CD4-positive, alpha-beta T cell (primary cell): Measurements from ENCODE around the gene DMXL2. TPM values are rescaled to one million over a fixed set of nuclear protein-coding genes. Genes with fewer than 3 reads are reported as not detected.
"Not testable (repeated sequence)": the region's sequence is repeated elsewhere in the genome, so short reads cannot be mapped to it uniquely, and the experiment has no call there.

ENCODE experiments used
- ATAC-seq: fragments of 200-7000 bp; cut with Tn5 transposase; one replicate; pipeline ENCODE4 v1.10.0; 2022; ENCODE audit warnings: mild to moderate bottlenecking; ENCODE audit not compliant: poor library complexity
- CTCF ChIA-PET: fragments of 350-600 bp; sonication (Branson Sonifier 250); formaldehyde crosslinking; loops from one replicate; lab custom pipeline; 2021; ENCODE audit warnings: antibody characterized with exemption, inconsistent platforms; lab: Charles Lee
- POLR2A ChIA-PET: fragments of 350-600 bp; sonication (Branson Sonifier 250); formaldehyde crosslinking; loops from one replicate; lab custom pipeline; 2021; ENCODE audit warnings: antibody characterized with exemption, inconsistent platforms; lab: Charles Lee
- DNase-seq, 14 experiments: peaks; one replicate each; pipeline ENCODE4 v3.0.0-alpha.2; 2013 to 2020; ENCODE audit warnings: mixed read lengths in 2 of 14
- H3K27ac ChIP-seq, 2 donors: one replicate each; pipeline versions ENCODE4 v1.5.1 to v1.7.0; 2013; ENCODE audit warnings: low read length in 2 of 2, low read depth in 1 of 2, mild to moderate bottlenecking in 1 of 2
- H3K27me3 ChIP-seq, 2 experiments: 1 replicate in 1 of 2; 2 replicates in 1 of 2; pipeline versions ENCODE4 v1.6.1 to v1.7.0; 2013; ENCODE audit warnings: low read length in 2 of 2, control low read depth in 1 of 2, mild to moderate bottlenecking in 1 of 2, moderate library complexity in 1 of 2; ENCODE audit not compliant: insufficient read depth in 2 of 2, control insufficient read depth in 1 of 2
- H3K36me3 ChIP-seq: one replicate; pipeline ENCODE4 v1.6.1; 2013; ENCODE audit warnings: low read length, control low read depth; ENCODE audit not compliant: insufficient read depth
- H3K4me1 ChIP-seq: one replicate; pipeline ENCODE4 v1.6.1; 2013; ENCODE audit warnings: low read length, control low read depth; ENCODE audit not compliant: insufficient read depth
- H3K4me3 ChIP-seq: one replicate; pipeline ENCODE4 v1.5.1; 2013; ENCODE audit warnings: mild to moderate bottlenecking, low read length, moderate library complexity
- H3K9me3 ChIP-seq, 2 experiments: 1 replicate in 1 of 2; 2 replicates in 1 of 2; pipeline versions ENCODE4 v1.6.1 to v1.7.0; 2013; ENCODE audit warnings: low read length in 2 of 2, mild to moderate bottlenecking in 2 of 2, control low read depth in 1 of 2, moderate library complexity in 1 of 2; ENCODE audit not compliant: control insufficient read depth in 1 of 2, insufficient read depth in 1 of 2
- H3K27ac Mint-ChIP-seq: one replicate; pipeline ENCODE4 v1.8.0; 2020; ENCODE audit warnings: mixed read lengths
- H3K27me3 Mint-ChIP-seq: one replicate; pipeline ENCODE4 v1.8.0; 2021; ENCODE audit warnings: mixed read lengths
- H3K36me3 Mint-ChIP-seq: one replicate; pipeline ENCODE4 v1.8.0; 2021; ENCODE audit warnings: low read depth, mixed read lengths
- H3K4me1 Mint-ChIP-seq: one replicate; pipeline ENCODE4 v1.8.0; 2021; ENCODE audit warnings: low read depth, mixed read lengths
- H3K4me3 Mint-ChIP-seq: one replicate; pipeline ENCODE4 v1.8.0; 2020; ENCODE audit warnings: mild to moderate bottlenecking, mixed read lengths
- H3K9me3 Mint-ChIP-seq: one replicate; pipeline ENCODE4 v1.8.0; 2020; ENCODE audit warnings: mixed read lengths
- intact Hi-C, 2 experiments: fragments of 100-400 bp; cut with DNase I in 1 of 2; cut with micrococcal nuclease in 1 of 2; formaldehyde crosslinking; loops; one replicate each; pipeline versions ENCODE4 v1.15.1 to v1.9.0; 2023 to 2025; cut with DNase I, micrococcal nuclease
- total RNA-seq, 174 experiments: library from RNA in 2 of 174; stranded (reverse) in 2 of 174; gene quantifications; one replicate each; pipeline ENCODE4 v1.2.3 and lab custom pipeline; 2021 to 2026
- TF ChIP-seq, protein P1 (sequence below): fragments of 200-600 bp; IDR thresholded peaks from one replicate; pipeline ENCODE4 v1.8.0; 2022; ENCODE audit warnings: antibody characterized with exemption, mild to moderate bottlenecking

The DMXL2 gene
- total RNA-seq, 2 experiments from 2014 or later, result 4.7 to 5.5 TPM

DNA sequence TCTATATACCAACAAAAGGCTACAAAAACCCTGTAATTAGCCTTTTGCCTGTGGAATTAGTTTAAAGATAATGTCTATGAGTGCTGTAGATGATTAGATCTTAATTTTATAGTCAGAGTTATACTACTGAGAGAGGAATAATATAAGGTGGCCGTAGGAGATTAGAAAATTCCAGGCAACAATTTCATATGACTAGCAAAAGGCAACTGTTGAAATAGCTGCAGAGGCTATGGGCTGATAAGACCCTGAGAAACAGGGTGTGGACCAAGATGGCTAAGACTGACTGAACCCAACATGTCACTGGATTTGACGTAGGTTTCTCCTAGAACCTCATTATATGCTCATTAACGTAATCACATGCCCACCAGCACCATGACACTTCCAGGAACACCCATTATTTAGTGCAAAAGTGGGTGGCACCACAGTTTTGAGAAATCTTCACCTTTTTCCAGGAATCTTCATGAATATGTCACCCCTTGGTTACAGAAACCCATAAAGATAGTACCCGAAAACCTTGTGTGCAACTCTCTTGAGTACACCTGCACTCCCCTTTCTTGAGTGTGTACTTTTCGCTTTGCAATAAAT is 29.6 kb upstream of the DMXL2 start:
- CTCF ChIA-PET, result interaction anchor here (0.6 to 5.1 kb wide), 2 partner anchors 105 to 124 kb away, joined by 3 to 179 read pairs; no protein-coding TSS in a partner anchor
- intact Hi-C loops, result no loop called here
- no peak for ATAC-seq

DNA sequence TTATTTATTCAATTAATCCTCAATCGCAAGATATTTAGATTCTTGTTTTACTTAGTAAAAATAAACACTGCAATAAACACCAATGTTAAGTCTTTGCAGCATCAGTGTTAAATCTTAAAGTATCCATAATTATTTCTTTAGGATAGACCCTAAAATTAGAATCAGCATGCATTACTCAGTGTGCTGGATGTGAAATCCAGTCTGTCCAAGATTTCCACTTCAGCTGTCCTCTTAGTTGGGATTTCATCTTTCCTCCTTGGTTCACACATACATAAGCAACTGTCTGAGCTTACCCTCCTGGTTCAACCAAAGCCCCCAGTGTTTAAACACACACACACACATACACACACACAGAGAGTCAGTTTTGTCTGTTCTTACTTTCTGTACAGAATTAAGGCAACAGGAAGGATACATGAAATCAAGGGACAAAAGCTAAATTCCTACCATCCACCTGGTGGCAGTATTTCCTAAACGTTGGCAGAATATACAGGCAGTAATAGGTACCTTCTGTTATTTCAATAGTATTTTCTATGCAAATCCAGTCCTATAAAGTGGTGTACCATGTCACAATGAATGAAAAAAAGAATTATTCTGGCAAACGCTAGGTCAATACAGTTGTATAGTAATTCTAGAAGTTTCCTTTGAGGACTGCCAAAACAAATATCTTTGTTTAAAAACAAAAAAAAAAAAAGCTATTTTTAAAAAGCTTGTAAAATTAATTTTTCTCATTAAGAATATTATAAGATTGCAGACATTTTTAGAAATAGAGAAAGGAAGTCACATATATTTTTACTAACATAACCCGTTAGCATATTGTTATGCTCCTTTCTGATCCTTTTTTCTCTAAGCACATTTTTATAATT is 27.3 kb upstream of the DMXL2 start:
- intact Hi-C loops, result loop anchor here in 1 of 2 experiments (1.0 to 2.0 kb wide), 2 partner anchors 85 to 126 kb away; no protein-coding TSS in a partner anchor
- Mint-ChIP-seq H3K4me3 (no peak overlapping the region), H3K27ac (no peak overlapping the region), H3K36me3 (no peaks in the 10 kb centered on the region), H3K9me3 (no peaks in the 10 kb centered on the region), H3K27me3 (no peaks in the 10 kb centered on the region), H3K4me1 (no peaks in the 10 kb centered on the region)
- Histone ChIP-seq H3K36me3 (no peaks in the 10 kb centered on the region), H3K4me1 (no peaks in the 10 kb centered on the region), H3K27me3 (no peaks in the 10 kb centered on the region), H3K27ac (no peak overlapping the region), H3K9me3 (no peaks in the 10 kb centered on the region), H3K4me3 (no peak overlapping the region)
- POLR2A ChIA-PET, result interaction anchor here (0.8 to 1.7 kb wide), 6 partner anchors 27 to 129 kb away, joined by 3 to 32 read pairs (median 5); partner anchors contain the start of genes DMXL2 and LYSMD2
- ATAC-seq (peak; percentile 81), DNase-seq (peak in 11 of 14 experiments; percentile 3 to 85 (median 37))
- CTCF ChIA-PET, result interaction anchor here (0.7 to 5.1 kb wide), 28 partner anchors 9 to 601 kb away, joined by 3 to 179 read pairs (median 4); partner anchors contain the start of genes LYSMD2 and TMOD2
- TF ChIP-seq, protein P1, sequence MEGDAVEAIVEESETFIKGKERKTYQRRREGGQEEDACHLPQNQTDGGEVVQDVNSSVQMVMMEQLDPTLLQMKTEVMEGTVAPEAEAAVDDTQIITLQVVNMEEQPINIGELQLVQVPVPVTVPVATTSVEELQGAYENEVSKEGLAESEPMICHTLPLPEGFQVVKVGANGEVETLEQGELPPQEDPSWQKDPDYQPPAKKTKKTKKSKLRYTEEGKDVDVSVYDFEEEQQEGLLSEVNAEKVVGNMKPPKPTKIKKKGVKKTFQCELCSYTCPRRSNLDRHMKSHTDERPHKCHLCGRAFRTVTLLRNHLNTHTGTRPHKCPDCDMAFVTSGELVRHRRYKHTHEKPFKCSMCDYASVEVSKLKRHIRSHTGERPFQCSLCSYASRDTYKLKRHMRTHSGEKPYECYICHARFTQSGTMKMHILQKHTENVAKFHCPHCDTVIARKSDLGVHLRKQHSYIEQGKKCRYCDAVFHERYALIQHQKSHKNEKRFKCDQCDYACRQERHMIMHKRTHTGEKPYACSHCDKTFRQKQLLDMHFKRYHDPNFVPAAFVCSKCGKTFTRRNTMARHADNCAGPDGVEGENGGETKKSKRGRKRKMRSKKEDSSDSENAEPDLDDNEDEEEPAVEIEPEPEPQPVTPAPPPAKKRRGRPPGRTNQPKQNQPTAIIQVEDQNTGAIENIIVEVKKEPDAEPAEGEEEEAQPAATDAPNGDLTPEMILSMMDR, result peak; percentile 90

More for the DNA sequence above, 29.6 kb upstream of the DMXL2 start:
- Histone ChIP-seq H3K4me1 (no peaks in the 10 kb centered on the region), H3K27ac (no peak overlapping the region), H3K36me3 (no peaks in the 10 kb centered on the region), H3K4me3 (no peak overlapping the region), H3K9me3 (no peaks in the 10 kb centered on the region), H3K27me3 (no peaks in the 10 kb centered on the region)
- TF ChIP-seq, protein P1, result no peak
- POLR2A ChIA-PET, result no interaction called here
- Mint-ChIP-seq H3K4me3 (no peak overlapping the region), H3K9me3 (no peaks in the 10 kb centered on the region), H3K27ac (no peak overlapping the region), H3K36me3 (no peaks in the 10 kb centered on the region), H3K27me3 (no peaks in the 10 kb centered on the region), H3K4me1 (no peaks in the 10 kb centered on the region)
- no peak for DNase-seq

DNA sequence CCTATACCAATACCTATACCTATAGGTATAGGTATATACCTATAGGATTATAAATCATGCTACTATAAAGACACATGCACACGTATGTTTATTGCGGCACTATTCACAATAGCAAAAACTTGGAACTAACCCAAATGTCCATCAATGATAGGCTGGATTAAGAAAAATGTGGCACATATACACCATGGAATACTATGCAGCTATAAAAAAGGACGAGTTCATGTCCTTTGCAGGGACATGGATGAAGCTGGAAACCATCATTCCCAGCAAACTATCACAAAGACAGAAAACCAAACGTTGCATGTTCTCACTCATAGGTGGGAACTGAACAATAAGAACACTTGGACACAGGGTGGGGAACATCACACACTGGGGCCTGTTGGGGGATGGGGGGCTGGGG is 26.1 kb upstream of the DMXL2 start:
- intact Hi-C loops, H3K4me1 Mint-ChIP-seq, H3K27ac ChIP-seq, DNase-seq, H3K27ac Mint-ChIP-seq, ATAC-seq, POLR2A ChIA-PET, H3K4me3 Mint-ChIP-seq, H3K36me3 Mint-ChIP-seq, H3K4me1 ChIP-seq, H3K27me3 Mint-ChIP-seq, H3K9me3 ChIP-seq, H3K27me3 ChIP-seq, H3K9me3 Mint-ChIP-seq, H3K4me3 ChIP-seq, H3K36me3 ChIP-seq: not testable (repeated sequence)
- CTCF ChIA-PET, result interaction anchor here (1.8 to 5.1 kb wide), 4 partner anchors 91 to 128 kb away, joined by 5 to 179 read pairs (median 10); no protein-coding TSS in a partner anchor

DNA sequence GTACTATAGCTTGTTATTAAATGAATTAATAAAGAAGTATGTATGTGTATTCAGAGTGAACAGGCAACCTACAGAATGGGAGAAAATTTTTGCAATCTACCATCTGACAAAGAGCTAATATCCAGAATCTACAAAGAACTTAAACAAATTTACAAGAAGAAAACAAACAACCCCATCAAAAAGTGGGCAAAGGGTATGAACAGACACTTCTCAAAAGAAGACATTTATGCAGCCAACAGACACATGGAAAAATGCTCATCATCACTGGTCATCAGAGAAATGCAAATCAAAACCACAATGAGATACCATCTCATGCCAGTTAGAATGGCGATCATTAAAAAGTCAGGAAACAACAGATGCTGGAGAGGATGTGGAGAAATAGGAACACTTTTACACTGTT is 25.5 kb upstream of the DMXL2 start:
- DNase-seq, H3K4me1 Mint-ChIP-seq, intact Hi-C loops, H3K36me3 ChIP-seq, H3K4me3 ChIP-seq, H3K27ac Mint-ChIP-seq, H3K9me3 ChIP-seq, H3K27me3 Mint-ChIP-seq, H3K4me3 Mint-ChIP-seq, H3K27ac ChIP-seq, H3K36me3 Mint-ChIP-seq, POLR2A ChIA-PET, H3K27me3 ChIP-seq, H3K9me3 Mint-ChIP-seq, H3K4me1 ChIP-seq, ATAC-seq: not testable (repeated sequence)
- CTCF ChIA-PET, result interaction anchor here (0.8 to 5.1 kb wide), 2 partner anchors 23 to 128 kb away, joined by 3 to 179 read pairs; no protein-coding TSS in a partner anchor
